H1 (cell line): Measurements from ENCODE around the gene B9D2. TPM values are rescaled to one million over a fixed set of nuclear protein-coding genes. Genes with fewer than 3 reads are reported as not detected.

Source experiments
- CTCF ChIA-PET: fragments of 300-600 bp; sonication (Branson Sonifier 250); formaldehyde crosslinking; loops from one replicate; lab custom pipeline; 2021; ENCODE audit not compliant: partially characterized antibody; lab: Charles Lee
- POLR2A ChIA-PET: fragments of 300-600 bp; sonication (Branson Sonifier 250); formaldehyde crosslinking; loops from one replicate; lab custom pipeline; 2021; ENCODE audit warnings: inconsistent platforms; ENCODE audit not compliant: partially characterized antibody; lab: Charles Lee
- DNase-seq, 2 experiments: peaks; one replicate each; pipeline versions ENCODE4 v3.0.0 to v3.0.0-alpha.2; 2010 to 2022; ENCODE audit warnings: low spot score in 2 of 2, low read depth in 1 of 2, mixed read lengths in 1 of 2
- FAIRE-seq: peaks from 2 replicates; lab custom pipeline; 2011; peaks lifted over from hg19 to GRCh38; lab: Jason Lieb, UNC
- H2AFZ ChIP-seq: 2 replicates; pipeline ENCODE4 v1.8.1; 2012; ENCODE audit warnings: low read length, inconsistent platforms
- H2AK5ac ChIP-seq: 2 replicates; pipeline ENCODE4 v1.6.1; 2013; ENCODE audit warnings: low read depth, low read length
- H2BK120ac ChIP-seq: replicated peaks from 2 replicates; pipeline ENCODE3; 2013; ENCODE audit warnings: low read depth, low read length, inconsistent platforms
- H2BK12ac ChIP-seq: 2 replicates; pipeline ENCODE4 v1.6.1; 2013; ENCODE audit warnings: low read depth, low read length
- H2BK15ac ChIP-seq: 2 replicates; pipeline ENCODE4 v1.6.1; 2013; ENCODE audit warnings: low read length
- H2BK20ac ChIP-seq: 2 replicates; pipeline ENCODE4 v1.6.1; 2013; ENCODE audit warnings: low read length
- H2BK5ac ChIP-seq: 2 replicates; pipeline ENCODE4 v1.6.1; 2013; ENCODE audit warnings: low read depth, low read length
- H3K14ac ChIP-seq: 2 replicates; pipeline ENCODE4 v1.6.1; 2013; ENCODE audit warnings: inconsistent platforms; ENCODE audit not compliant: insufficient read length
- H3K18ac ChIP-seq: 2 replicates; pipeline ENCODE4 v1.6.1; 2013; ENCODE audit warnings: low read length; ENCODE audit errors: extremely low read depth
- H3K23ac ChIP-seq: 2 replicates; pipeline ENCODE4 v1.6.1; 2013; ENCODE audit warnings: inconsistent platforms; ENCODE audit not compliant: insufficient read length
- H3K23me2 ChIP-seq: 2 replicates; pipeline ENCODE4 v1.6.1; 2013; ENCODE audit warnings: low read depth, low read length
- H3K27ac ChIP-seq: 2 replicates; pipeline ENCODE4 v1.6.1; 2011; ENCODE audit warnings: low read depth, low read length, inconsistent platforms
- H3K27me3 ChIP-seq, 4 experiments: replicated peaks in 1 of 4; 1 replicate in 1 of 4; 2 replicates in 3 of 4; pipeline versions ENCODE4 v1.6.1 to v1.8.1; 2011 to 2013; ENCODE audit warnings: low read length in 3 of 4, mild to moderate bottlenecking in 3 of 4, inconsistent platforms in 2 of 4, mixed read lengths in 2 of 4, moderate library complexity in 1 of 4; ENCODE audit not compliant: control insufficient read depth in 3 of 4, insufficient read depth in 3 of 4; ENCODE audit errors: extremely low read depth in 1 of 4
- H3K36me3 ChIP-seq, 4 experiments: 2 replicates each; pipeline versions ENCODE4 v1.6.1 to v1.8.1; 2011 to 2013; ENCODE audit warnings: mild to moderate bottlenecking in 4 of 4, low read length in 3 of 4, moderate library complexity in 2 of 4, control low read depth in 1 of 4, inconsistent platforms in 1 of 4; ENCODE audit not compliant: insufficient read depth in 4 of 4, control insufficient read depth in 2 of 4
- H3K4ac ChIP-seq: replicated peaks from 2 replicates; pipeline ENCODE3; 2013; ENCODE audit warnings: low read length, low read depth, mixed read lengths, inconsistent platforms; ENCODE audit not compliant: insufficient read length
- H3K4me1 ChIP-seq, 4 experiments: replicated peaks in 1 of 4; 1 replicate in 1 of 4; 2 replicates in 3 of 4; pipeline versions ENCODE4 v1.6.1 to v1.8.1; 2011 to 2013; ENCODE audit warnings: low read length in 3 of 4, inconsistent platforms in 2 of 4, mixed read lengths in 1 of 4; ENCODE audit not compliant: insufficient read depth in 4 of 4, control insufficient read depth in 3 of 4
- H3K4me2 ChIP-seq, 2 experiments: 2 replicates each; pipeline versions ENCODE4 v1.6.1 to v1.8.1; 2011 to 2013; ENCODE audit warnings: low read depth in 2 of 2, low read length in 2 of 2, control low read depth in 1 of 2, inconsistent platforms in 1 of 2, mild to moderate bottlenecking in 1 of 2; ENCODE audit not compliant: insufficient read depth in 1 of 2
- H3K4me3 ChIP-seq, 4 experiments: fragments of 200-600, 300-600 bp in 1 of 4; sonication (generic), shearing (Covaris generic), sonication (Bioruptor Twin) in 1 of 4; 2 replicates each; pipeline versions ENCODE4 v1.5.1 to v1.8.1; 2011 to 2016; ENCODE audit warnings: low read length in 4 of 4, low read depth in 3 of 4, control low read depth in 2 of 4, inconsistent platforms in 2 of 4, mild to moderate bottlenecking in 2 of 4, mixed read lengths in 1 of 4, moderate library complexity in 1 of 4; ENCODE audit not compliant: insufficient read depth in 2 of 4; ENCODE audit errors: extremely low read depth in 1 of 4
- H3K56ac ChIP-seq: replicated peaks from 2 replicates; pipeline ENCODE3; 2013; ENCODE audit warnings: low read depth, mild to moderate bottlenecking, mixed read lengths, low read length, inconsistent platforms; ENCODE audit not compliant: insufficient read length
- H3K79me1 ChIP-seq: 2 replicates; pipeline ENCODE4 v1.6.1; 2013; ENCODE audit warnings: low read depth, low read length, control low read depth
- H3K79me2 ChIP-seq, 2 experiments: 2 replicates each; pipeline versions ENCODE4 v1.6.1 to v1.8.1; 2012 to 2013; ENCODE audit warnings: low read length in 2 of 2, mild to moderate bottlenecking in 2 of 2, inconsistent platforms in 1 of 2; ENCODE audit not compliant: insufficient read depth in 2 of 2, control insufficient read depth in 1 of 2
- H3K9ac ChIP-seq, 4 experiments: replicated peaks in 1 of 4; 1 replicate in 1 of 4; 2 replicates in 3 of 4; pipeline versions ENCODE4 v1.6.1 to v1.8.1; 2011 to 2013; ENCODE audit warnings: low read depth in 3 of 4, low read length in 3 of 4, control low read depth in 2 of 4, mild to moderate bottlenecking in 2 of 4, moderate library complexity in 2 of 4, inconsistent platforms in 1 of 4; ENCODE audit errors: extremely low read depth in 1 of 4
- H3K9me3 ChIP-seq, 2 experiments: 2 replicates each; pipeline versions ENCODE4 v1.6.1 to v1.8.1; 2012 to 2013; ENCODE audit warnings: mild to moderate bottlenecking in 2 of 2, moderate library complexity in 2 of 2, control low read depth in 1 of 2, inconsistent platforms in 1 of 2, low read depth in 1 of 2, low read length in 1 of 2, mixed read lengths in 1 of 2; ENCODE audit not compliant: insufficient read depth in 2 of 2
- H4K20me1 ChIP-seq, 2 experiments: replicated peaks in 1 of 2; 2 replicates each; pipeline versions ENCODE3 to v1.8.1; 2011 to 2013; ENCODE audit warnings: inconsistent platforms in 2 of 2, low read length in 2 of 2, mild to moderate bottlenecking in 1 of 2; ENCODE audit not compliant: insufficient read depth in 2 of 2, control insufficient read depth in 1 of 2
- H4K5ac ChIP-seq: 2 replicates; pipeline ENCODE4 v1.6.1; 2013; ENCODE audit warnings: low read length, low read depth, mixed read lengths, inconsistent platforms; ENCODE audit not compliant: insufficient read length
- H4K8ac ChIP-seq: 2 replicates; pipeline ENCODE4 v1.8.0; 2013; ENCODE audit warnings: mild to moderate bottlenecking, moderate library complexity, low read length, inconsistent platforms; ENCODE audit not compliant: insufficient read depth; ENCODE audit errors: extremely low read depth
- H4K91ac ChIP-seq: replicated peaks from 2 replicates; pipeline ENCODE3; 2013; ENCODE audit warnings: low read length, mixed read lengths, inconsistent platforms; ENCODE audit not compliant: insufficient read length
- CTBP2 ChIP-seq: IDR thresholded peaks from 2 replicates; pipeline ENCODE4 v1.7.0; 2011; ENCODE audit warnings: borderline replicate concordance, mild to moderate bottlenecking, moderate library complexity, mixed read lengths, low read length; ENCODE audit not compliant: insufficient read depth, insufficient read length
- JUN ChIP-seq: IDR thresholded peaks from 2 replicates; pipeline ENCODE4 v1.6.1; 2011; ENCODE audit warnings: low read depth, mild to moderate bottlenecking, improper control_type of control experiment, low read length
- MAX ChIP-seq: IDR thresholded peaks from 2 replicates; pipeline ENCODE4 v1.6.1; 2012; ENCODE audit warnings: inconsistent platforms
- WGBS, 2 experiments: shearing (Covaris generic) in 1 of 2; methylation state at CpG; one replicate each; pipeline versions ENCODE4 v1.1.6 to v1.1.7; 2013 to 2015; ENCODE audit warnings: low lambda C conversion rate in 2 of 2, mixed read lengths in 2 of 2, inconsistent platforms in 1 of 2, low coverage in 1 of 2, missing lambda C conversion rate in 1 of 2; ENCODE audit not compliant: insufficient replicate concordance in 2 of 2, insufficient coverage in 1 of 2, insufficient read length in 1 of 2; ENCODE audit errors: extremely low coverage in 1 of 2, missing lambda C conversion rate in 1 of 2; 5-methylcytosine and 5-hydroxymethylcytosine counted together
- polyA plus RNA-seq, 7 experiments: library from polyadenylated mRNA; depleted of rRNA in 3 of 7; stranded (reverse) in 5 of 7; unstranded in 2 of 7; fragments of >200 nt in 5 of 7; fragments of 200-250 nt in 2 of 7; gene quantifications; 1 replicate in 5 of 7; 2 replicates in 1 of 7; 4 replicates in 1 of 7; pipeline versions ENCODE4 v1.2.1 to v1.2.3, GENCODE V29; 2011 to 2013; ENCODE audit warnings: missing spikeins in 2 of 7, mixed read lengths in 2 of 7
- total RNA-seq: library from RNA; stranded (reverse); fragmentation: NEBNext Ultra II Directional; extraction: Animal tissue kit (Norgen Biotek cat#: 25700); gene quantifications from 2 replicates; pipeline ENCODE4 v1.2.1, GENCODE V29; 2021

Gene B9D2
- total and polyA plus RNA-seq, 2 of the 8 experiments (the other 6 are each of a cell fraction or from before 2014, with no cell fraction given): 4.9 to 6.3 TPM

GRCh38 chr19:41341669-41342490 lies 22.1 kb downstream of the B9D2 start:
- DNase-seq: no peak
- Histone ChIP-seq H3K9ac (no peak overlapping the region; a peak in 1 of 7 replicates), H3K56ac (no peak overlapping the region), H2BK120ac (no peak overlapping the region), H3K4me3 (no peak overlapping the region), H2BK12ac (no peak overlapping the region), H3K79me1 (no peaks in the 10 kb centered on the region), H2BK15ac (peak overlapping the region; percentile 81; the same call in 1 of the 2 replicates), H3K27ac (no peak overlapping the region), H3K23me2 (no peaks in the 10 kb centered on the region), H3K36me3 (no peaks in the 10 kb centered on the region), H3K18ac (no peak overlapping the region; the same call in 1 of the 2 replicates), H3K79me2 (no peaks in the 10 kb centered on the region), H3K4me2 (no peak overlapping the region), H3K9me3 (no peaks in the 10 kb centered on the region), H3K23ac (no peak overlapping the region), H3K14ac (no peak overlapping the region), H3K4ac (no peak overlapping the region), H2BK20ac (no peak overlapping the region), H2AK5ac (no peak overlapping the region), H4K8ac (peak overlapping the region; percentile 88; the same call in 1 of the 2 replicates), H2BK5ac (no peak overlapping the region; the same call in 1 of the 2 replicates), H4K5ac (no peak overlapping the region), H3K4me1 (peaks cover 0 to 3% (median 0%) of the 10 kb centered on the region in 4 experiments; a peak in 1 of 7 replicates), H2AFZ (no peak overlapping the region), H4K20me1 (no peaks in the 10 kb centered on the region), H4K91ac (no peak overlapping the region), H3K27me3 (no peaks in the 10 kb centered on the region)
- WGBS, 2 experiments: 89% methylated on average over 18 of the region's 20 CpGs; no CpG with 5 or more reads in 1 of the 2 experiments
- ChIA-PET CTCF (interaction anchor here (0.6 to 1.9 kb wide), 9 partner anchors 9 to 249 kb away, joined by 3 to 7 read pairs (median 3); no protein-coding TSS in a partner anchor), POLR2A (interaction anchor here (1.0 to 1.8 kb wide), 4 partner anchors 15 to 22 kb away, joined by 3 to 4 read pairs (median 4); partner anchors contain the start of gene B9D2)
- FAIRE-seq: no peak
- TF ChIP-seq CTBP2 (no peak), JUN (no peak), MAX (peak; percentile 33; the same call in 1 of the 2 replicates)
